K562 (cell line): ENCODE measurements around the gene SAE1. TPM values are rescaled to one million over a fixed set of nuclear protein-coding genes. Genes with fewer than 3 reads are reported as not detected.

Source experiments
- CREBBP ChIP-seq: IDR thresholded peaks from one replicate; pipeline ENCODE4 v1.6.1; 2012; ENCODE audit warnings: low read depth, mild to moderate bottlenecking, control low read depth, inconsistent platforms, low read length
- FOXM1 ChIP-seq, 2 experiments: fragments of 450-650 bp in 1 of 2; sonication (generic) in 1 of 2; formaldehyde crosslinking in 1 of 2; IDR thresholded peaks; 2 replicates each; pipeline versions ENCODE4 v1.6.1 to v1.9.0; 2017 to 2022; ENCODE audit warnings: low read depth in 2 of 2, mild to moderate bottlenecking in 2 of 2, missing genetic modification reagents in 1 of 2, moderate library complexity in 1 of 2
- ILF3 ChIP-seq: fragments of 450-650 bp; IDR thresholded peaks from 2 replicates; pipeline ENCODE4 v1.6.1; 2018; ENCODE audit warnings: antibody characterized with exemption, mild to moderate bottlenecking, moderate library complexity, borderline replicate concordance
- NFIC ChIP-seq: fragments of 450-650 bp; IDR thresholded peaks from 2 replicates; pipeline ENCODE4 v1.6.1; 2017; ENCODE audit warnings: mild to moderate bottlenecking, inconsistent platforms
- RBM15 ChIP-seq: fragments of 200-400 bp; formaldehyde crosslinking; IDR thresholded peaks from 2 replicates; pipeline ENCODE4 v1.6.1; 2018; ENCODE audit warnings: mild to moderate bottlenecking, low read length, moderate library complexity; ENCODE audit not compliant: insufficient read depth
- RBM17 ChIP-seq: fragments of 200-400 bp; formaldehyde crosslinking; IDR thresholded peaks from 2 replicates; pipeline ENCODE4 v1.6.1; 2017; ENCODE audit warnings: low read depth, mild to moderate bottlenecking, low read length, borderline replicate concordance
- TBL1XR1 ChIP-seq, 2 experiments: IDR thresholded peaks; 2 replicates each; pipeline ENCODE4 v1.6.1; 2012; ENCODE audit warnings: improper control_type of control experiment in 2 of 2, low read length in 2 of 2, mild to moderate bottlenecking in 1 of 2
- TCFL5 ChIP-seq: fragments of 250-450 bp; sonication (Bioruptor Pico); conservative IDR thresholded peaks from 2 replicates; pipeline ENCODE4 v1.6.1; 2021; ENCODE audit warnings: mild to moderate bottlenecking, moderate library complexity, matching md5 sums
- TFAM ChIP-seq: fragments of 250-450 bp; sonication (Bioruptor Pico); conservative IDR thresholded peaks from 2 replicates; pipeline ENCODE4 v1.5.0; 2021; ENCODE audit warnings: mild to moderate bottlenecking, moderate library complexity
- ZNF3 ChIP-seq: fragments of 250-450 bp; sonication (Bioruptor Pico); IDR thresholded peaks from 2 replicates; pipeline ENCODE4 v1.5.0; 2021; ENCODE audit warnings: mild to moderate bottlenecking, moderate library complexity
- ZNF324 ChIP-seq: fragments of 250-450 bp; sonication (Bioruptor Pico); IDR thresholded peaks from 2 replicates; pipeline ENCODE4 v1.4.0; 2020; ENCODE audit warnings: mild to moderate bottlenecking
- ZNF77 ChIP-seq: fragments of 250-450 bp; sonication (Bioruptor Pico); IDR thresholded peaks from 2 replicates; pipeline ENCODE4 v1.5.0; 2020
- ZNF830 ChIP-seq: fragments of 250-450 bp; sonication (Bioruptor Pico); IDR thresholded peaks from 2 replicates; pipeline ENCODE4 v1.5.0; 2021; ENCODE audit warnings: mild to moderate bottlenecking
- polyA plus RNA-seq, 8 experiments: library from polyadenylated mRNA; depleted of rRNA in 4 of 8; stranded (reverse) in 5 of 8; unstranded in 3 of 8; fragments of >200 nt; fragmentation: Nextera tagmentation in 2 of 8; fragmentation: Illumina TruSeq in 1 of 8; extraction: Ambion mirVana in 2 of 8; extraction: Trizol in 1 of 8; gene quantifications; 2 replicates each; pipeline versions ENCODE4 v1.2.1 to v1.2.3, GENCODE V29; 2011 to 2014; ENCODE audit warnings: inconsistent platforms in 1 of 8, missing spikeins in 1 of 8
- total RNA-seq, 7 experiments: library from RNA; depleted of rRNA in 6 of 7; stranded (reverse); fragments of >200 nt in 6 of 7; fragmentation: Illumina TruSeq in 2 of 7; extraction: Trizol in 2 of 7; gene quantifications; 2 replicates each; pipeline versions ENCODE4 v1.2.1 to v1.2.3, GENCODE V29; 2011 to 2021; ENCODE audit warnings: low replicate concordance in 1 of 7
- TF ChIP-seq, protein P1 (sequence below), 2 experiments: fragments of 450-650 bp in 1 of 2; IDR thresholded peaks; 2 replicates each; pipeline ENCODE4 v1.6.1; 2011 to 2017; ENCODE audit warnings: low read depth in 2 of 2, antibody characterized with exemption in 1 of 2, borderline replicate concordance in 1 of 2, low read length in 1 of 2, mild to moderate bottlenecking in 1 of 2, mixed read lengths in 1 of 2; ENCODE audit not compliant: control insufficient read depth in 1 of 2
- TF ChIP-seq, protein P2 (sequence below): sonication (generic); formaldehyde crosslinking; IDR thresholded peaks from 2 replicates; pipeline ENCODE4 v1.8.0; 2022; ENCODE audit warnings: missing genetic modification reagents, mild to moderate bottlenecking, borderline replicate concordance
- TF ChIP-seq, protein P3 (sequence below): fragments of 250-450 bp; sonication (Bioruptor Pico); IDR thresholded peaks from 2 replicates; pipeline ENCODE4 v1.9.0; 2021; ENCODE audit warnings: mild to moderate bottlenecking, inconsistent platforms
- TF ChIP-seq, protein P4 (sequence below): fragments of 200-400 bp; formaldehyde crosslinking; IDR thresholded peaks from 2 replicates; pipeline ENCODE4 v1.6.1; 2017; ENCODE audit warnings: mild to moderate bottlenecking, low read depth, low read length, moderate library complexity

Gene SAE1
- total and polyA plus RNA-seq, 9 of the 15 experiments (the other 6 are each of a cell fraction or from before 2014, with no cell fraction given): 82.8 to 299 (median 217) TPM

DNA sequence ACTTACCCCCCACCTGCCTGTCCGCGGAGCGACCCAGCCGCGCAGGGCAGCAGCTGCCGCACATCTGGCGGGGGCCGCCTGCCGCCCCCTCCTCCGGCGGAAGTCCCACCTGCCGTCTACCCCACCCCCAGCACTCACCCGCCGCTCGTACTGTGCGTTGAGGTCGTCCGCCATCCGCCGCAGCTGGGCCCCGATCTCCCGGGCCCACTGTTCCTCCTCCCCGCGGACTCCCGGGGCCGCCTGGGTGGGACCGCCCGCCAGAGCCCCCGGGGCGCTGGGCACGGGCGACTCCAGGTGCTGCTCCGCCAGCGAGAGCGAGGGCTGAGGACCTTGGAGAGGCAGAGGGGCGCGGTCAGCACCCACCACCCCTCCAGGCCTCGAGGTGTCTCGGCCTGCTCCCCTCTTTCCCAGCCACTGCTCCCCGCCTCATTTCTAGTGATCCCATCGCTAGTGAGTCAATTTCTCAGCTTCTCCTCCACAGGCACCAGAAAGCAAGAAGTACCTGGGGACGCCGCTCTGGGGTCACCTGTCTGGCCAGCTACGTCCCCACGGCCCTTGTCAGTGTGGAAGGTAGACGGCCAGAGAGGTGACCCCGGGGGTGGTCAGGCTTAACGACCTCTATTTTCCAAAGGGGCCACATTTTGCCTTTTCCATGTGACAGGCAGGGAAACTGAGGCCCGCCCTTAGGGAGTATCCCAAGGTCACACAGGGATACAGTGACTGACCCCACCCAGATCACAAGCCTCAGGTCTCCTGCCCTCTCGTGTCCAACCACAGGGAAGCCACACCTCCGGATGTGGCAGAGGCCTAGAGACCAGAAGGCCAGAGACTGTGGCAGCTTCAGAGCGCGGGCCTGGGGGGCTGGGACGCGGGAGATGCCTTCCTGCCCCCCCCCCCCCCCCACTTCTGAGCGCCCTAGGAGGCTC, 96.1 kb downstream of the SAE1 start (continued):
- TF ChIP-seq, protein P1, sequence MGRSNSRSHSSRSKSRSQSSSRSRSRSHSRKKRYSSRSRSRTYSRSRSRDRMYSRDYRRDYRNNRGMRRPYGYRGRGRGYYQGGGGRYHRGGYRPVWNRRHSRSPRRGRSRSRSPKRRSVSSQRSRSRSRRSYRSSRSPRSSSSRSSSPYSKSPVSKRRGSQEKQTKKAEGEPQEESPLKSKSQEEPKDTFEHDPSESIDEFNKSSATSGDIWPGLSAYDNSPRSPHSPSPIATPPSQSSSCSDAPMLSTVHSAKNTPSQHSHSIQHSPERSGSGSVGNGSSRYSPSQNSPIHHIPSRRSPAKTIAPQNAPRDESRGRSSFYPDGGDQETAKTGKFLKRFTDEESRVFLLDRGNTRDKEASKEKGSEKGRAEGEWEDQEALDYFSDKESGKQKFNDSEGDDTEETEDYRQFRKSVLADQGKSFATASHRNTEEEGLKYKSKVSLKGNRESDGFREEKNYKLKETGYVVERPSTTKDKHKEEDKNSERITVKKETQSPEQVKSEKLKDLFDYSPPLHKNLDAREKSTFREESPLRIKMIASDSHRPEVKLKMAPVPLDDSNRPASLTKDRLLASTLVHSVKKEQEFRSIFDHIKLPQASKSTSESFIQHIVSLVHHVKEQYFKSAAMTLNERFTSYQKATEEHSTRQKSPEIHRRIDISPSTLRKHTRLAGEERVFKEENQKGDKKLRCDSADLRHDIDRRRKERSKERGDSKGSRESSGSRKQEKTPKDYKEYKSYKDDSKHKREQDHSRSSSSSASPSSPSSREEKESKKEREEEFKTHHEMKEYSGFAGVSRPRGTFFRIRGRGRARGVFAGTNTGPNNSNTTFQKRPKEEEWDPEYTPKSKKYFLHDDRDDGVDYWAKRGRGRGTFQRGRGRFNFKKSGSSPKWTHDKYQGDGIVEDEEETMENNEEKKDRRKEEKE (IDR thresholded peaks at IDR 0.05; ENCODE audit: borderline replicate concordance in 1 of 2, control insufficient read depth in 1 of 2, low read depth in 2 of 2, low read length in 1 of 2): peak in 1 of 2 experiments; percentile 88; a peak in 1 of 4 replicates
- peak in 1 of 2 experiments; percentile 42; a peak in 1 of 4 replicates for TF ChIP-seq TBL1XR1 (IDR thresholded peaks at IDR 0.05; ENCODE audit: low read length in 2 of 2)
- TF ChIP-seq NFIC: no peak; the same call in none of the 2 replicates
- no peak for TF ChIP-seq CREBBP
- TF ChIP-seq ZNF324: no peak
- no peak; the same call in 1 of the 2 replicates for TF ChIP-seq ILF3
- no peak for TF ChIP-seq ZNF3 (CRISPR knock-in tag)
- TF ChIP-seq ZNF830: 0 out of 2 replicates have a peak, but pooled peaks have one; percentile 89
- TF ChIP-seq RBM17: no peak; the same call in 1 of the 2 replicates
- TF ChIP-seq, protein P2, sequence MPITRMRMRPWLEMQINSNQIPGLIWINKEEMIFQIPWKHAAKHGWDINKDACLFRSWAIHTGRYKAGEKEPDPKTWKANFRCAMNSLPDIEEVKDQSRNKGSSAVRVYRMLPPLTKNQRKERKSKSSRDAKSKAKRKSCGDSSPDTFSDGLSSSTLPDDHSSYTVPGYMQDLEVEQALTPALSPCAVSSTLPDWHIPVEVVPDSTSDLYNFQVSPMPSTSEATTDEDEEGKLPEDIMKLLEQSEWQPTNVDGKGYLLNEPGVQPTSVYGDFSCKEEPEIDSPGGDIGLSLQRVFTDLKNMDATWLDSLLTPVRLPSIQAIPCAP: no peak; the same call in 1 of the 2 replicates
- TF ChIP-seq RBM15: peak; percentile 85; the same call in 1 of the 2 replicates
- no peak for TF ChIP-seq FOXM1 (IDR thresholded peaks at IDR 0.05; ENCODE audit: low read depth)
- TF ChIP-seq FOXM1 (CRISPR knock-in tag; IDR thresholded peaks at IDR 0.05; ENCODE audit: low read depth): 0 out of 2 replicates have a peak, but pooled peaks have one; percentile 66
- no peak for TF ChIP-seq TFAM (CRISPR knock-in tag)
- no peak for TF ChIP-seq TCFL5
- TF ChIP-seq, protein P3, sequence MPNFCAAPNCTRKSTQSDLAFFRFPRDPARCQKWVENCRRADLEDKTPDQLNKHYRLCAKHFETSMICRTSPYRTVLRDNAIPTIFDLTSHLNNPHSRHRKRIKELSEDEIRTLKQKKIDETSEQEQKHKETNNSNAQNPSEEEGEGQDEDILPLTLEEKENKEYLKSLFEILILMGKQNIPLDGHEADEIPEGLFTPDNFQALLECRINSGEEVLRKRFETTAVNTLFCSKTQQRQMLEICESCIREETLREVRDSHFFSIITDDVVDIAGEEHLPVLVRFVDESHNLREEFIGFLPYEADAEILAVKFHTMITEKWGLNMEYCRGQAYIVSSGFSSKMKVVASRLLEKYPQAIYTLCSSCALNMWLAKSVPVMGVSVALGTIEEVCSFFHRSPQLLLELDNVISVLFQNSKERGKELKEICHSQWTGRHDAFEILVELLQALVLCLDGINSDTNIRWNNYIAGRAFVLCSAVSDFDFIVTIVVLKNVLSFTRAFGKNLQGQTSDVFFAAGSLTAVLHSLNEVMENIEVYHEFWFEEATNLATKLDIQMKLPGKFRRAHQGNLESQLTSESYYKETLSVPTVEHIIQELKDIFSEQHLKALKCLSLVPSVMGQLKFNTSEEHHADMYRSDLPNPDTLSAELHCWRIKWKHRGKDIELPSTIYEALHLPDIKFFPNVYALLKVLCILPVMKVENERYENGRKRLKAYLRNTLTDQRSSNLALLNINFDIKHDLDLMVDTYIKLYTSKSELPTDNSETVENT (CRISPR knock-in tag): no peak
- TF ChIP-seq ZNF77 (CRISPR knock-in tag): no peak
- TF ChIP-seq, protein P4, sequence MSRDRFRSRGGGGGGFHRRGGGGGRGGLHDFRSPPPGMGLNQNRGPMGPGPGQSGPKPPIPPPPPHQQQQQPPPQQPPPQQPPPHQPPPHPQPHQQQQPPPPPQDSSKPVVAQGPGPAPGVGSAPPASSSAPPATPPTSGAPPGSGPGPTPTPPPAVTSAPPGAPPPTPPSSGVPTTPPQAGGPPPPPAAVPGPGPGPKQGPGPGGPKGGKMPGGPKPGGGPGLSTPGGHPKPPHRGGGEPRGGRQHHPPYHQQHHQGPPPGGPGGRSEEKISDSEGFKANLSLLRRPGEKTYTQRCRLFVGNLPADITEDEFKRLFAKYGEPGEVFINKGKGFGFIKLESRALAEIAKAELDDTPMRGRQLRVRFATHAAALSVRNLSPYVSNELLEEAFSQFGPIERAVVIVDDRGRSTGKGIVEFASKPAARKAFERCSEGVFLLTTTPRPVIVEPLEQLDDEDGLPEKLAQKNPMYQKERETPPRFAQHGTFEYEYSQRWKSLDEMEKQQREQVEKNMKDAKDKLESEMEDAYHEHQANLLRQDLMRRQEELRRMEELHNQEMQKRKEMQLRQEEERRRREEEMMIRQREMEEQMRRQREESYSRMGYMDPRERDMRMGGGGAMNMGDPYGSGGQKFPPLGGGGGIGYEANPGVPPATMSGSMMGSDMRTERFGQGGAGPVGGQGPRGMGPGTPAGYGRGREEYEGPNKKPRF: no peak
